Stimulated activated CD4-positive, alpha-beta T cell treated with anti-CD3 and anti-CD28 coated beads, Interleukin-2, amount 100 ng/mL, for 24 hours (primary cell): Measurements from ENCODE around the gene ADCYAP1R1.

ENCODE experiments used
- DNase-seq, 2 donors: peaks; one replicate each; pipeline ENCODE4 v3.0.0-alpha.2; 2020

ADCYAP1R1 gene

GRCh38 chr7:31051598-31052486 is at the start of gene ADCYAP1R1:
Gene ADCYAP1R1 (plus strand): TSS chr7:31052308. CDS start chr7:31063265, 10,957 bp downstream.
- no peak for DNase-seq

GRCh38 chr7:31003097-31003496 is 49.0 kb upstream of the ADCYAP1R1 start:
- DNase-seq: no peak

DNA sequence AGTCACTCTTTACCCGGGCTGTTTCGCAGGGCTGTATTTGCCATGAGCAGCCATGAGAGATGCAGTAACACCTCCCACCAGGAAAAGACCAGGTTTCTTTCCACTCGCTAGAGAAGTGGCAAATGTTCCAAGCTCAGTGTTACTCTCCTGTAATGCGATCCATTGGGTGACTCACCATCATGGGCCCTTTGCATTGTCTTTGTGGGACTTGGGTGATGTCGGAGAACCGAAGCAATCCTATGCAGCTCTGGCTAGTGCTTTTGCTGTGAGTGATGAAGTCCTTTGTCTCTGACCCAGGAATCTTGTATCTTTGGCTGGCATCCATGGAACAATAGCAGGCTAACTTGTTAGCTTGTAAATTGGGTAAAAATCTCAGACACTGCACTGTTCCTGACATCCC is 48.4 kb upstream of the ADCYAP1R1 start:
- DNase-seq: no peak

DNA sequence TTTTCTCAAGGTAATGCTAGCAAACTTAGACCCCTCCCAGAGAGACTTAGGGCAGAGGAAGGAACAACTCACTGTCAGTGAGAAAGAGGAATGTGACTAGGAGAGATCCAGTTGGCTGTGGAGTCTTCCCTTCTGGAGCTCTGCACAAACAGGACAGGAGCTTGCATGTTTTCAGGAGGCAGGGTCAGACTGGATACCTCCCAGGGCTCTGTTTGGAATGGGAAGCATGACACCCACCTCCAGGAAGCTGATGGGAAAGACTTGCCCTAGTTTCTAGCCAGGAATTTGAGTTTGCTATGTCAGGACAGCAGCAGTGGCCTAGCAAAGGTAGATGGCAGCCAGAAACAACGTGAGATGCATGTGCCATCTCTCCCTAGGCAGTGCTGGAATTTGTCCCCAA is 47.7 kb upstream of the ADCYAP1R1 start:
- no peak for DNase-seq

DNA sequence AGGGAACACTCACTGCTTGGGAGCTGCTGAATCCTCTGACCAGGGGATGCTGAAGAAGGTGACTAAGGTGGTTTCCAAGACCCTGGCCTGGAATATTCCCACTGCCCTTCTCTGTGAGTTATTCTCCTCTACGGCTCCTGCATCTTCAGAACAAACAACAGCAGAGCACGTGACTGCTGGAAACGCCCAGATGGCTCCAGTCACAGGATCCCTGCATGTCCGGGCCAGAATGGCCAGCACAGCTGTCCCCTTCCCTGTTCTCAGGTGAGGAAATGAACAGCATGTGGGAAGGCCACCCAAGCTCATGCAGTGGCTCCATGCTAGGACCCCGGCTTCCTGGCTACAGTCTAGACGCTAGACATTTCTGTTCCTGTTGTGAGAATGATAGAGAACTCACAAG is 45.3 kb upstream of the ADCYAP1R1 start:
- no peak for DNase-seq

DNA sequence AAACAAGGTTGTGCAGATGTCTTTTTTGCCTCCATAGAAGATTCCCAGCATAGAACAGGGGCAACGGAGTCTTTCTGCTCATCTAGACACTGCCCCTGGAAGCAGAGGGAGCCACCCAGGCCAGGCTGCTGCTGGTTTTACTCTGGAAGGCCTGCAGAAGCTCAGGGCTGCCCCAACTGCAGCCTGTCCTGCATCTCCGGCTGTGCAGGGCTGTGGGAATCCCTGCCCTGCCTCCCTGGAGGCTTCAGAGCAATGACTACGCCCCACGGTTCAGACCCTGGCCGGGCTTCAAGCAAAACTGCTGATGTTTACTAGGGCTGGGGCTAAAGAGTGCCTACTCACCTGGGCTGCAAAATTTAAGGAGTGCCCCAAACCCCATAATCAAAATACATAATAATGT is 44.5 kb upstream of the ADCYAP1R1 start:
- DNase-seq: no peak

DNA sequence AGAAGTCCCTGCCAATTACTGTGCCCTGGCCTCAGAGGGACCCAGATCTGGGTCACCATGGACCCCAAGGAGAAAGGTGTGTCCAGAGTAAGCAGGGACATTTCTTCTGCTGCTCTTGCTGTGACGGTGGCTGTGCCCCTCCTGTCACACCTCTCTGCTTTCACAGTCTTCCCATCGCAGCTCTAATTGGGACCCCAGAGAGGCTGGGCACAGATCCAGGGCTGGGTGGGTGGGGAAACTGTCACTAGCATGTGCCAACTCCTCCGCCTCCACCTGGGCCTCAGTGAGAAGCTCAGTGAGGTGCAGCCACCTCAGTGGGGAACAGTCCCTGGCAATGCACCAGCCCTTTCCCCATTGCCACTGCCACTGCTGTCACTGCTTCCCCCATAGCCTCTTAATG is 37.3 kb upstream of the ADCYAP1R1 start:
- no peak for DNase-seq

GRCh38 chr7:31017032-31017675 is 35.0 kb upstream of the ADCYAP1R1 start:
- DNase-seq: no peak

- no peak for DNase-seq
Measured at GRCh38 chr7:31017721-31018120, 34.4 kb upstream of the ADCYAP1R1 start.

DNA sequence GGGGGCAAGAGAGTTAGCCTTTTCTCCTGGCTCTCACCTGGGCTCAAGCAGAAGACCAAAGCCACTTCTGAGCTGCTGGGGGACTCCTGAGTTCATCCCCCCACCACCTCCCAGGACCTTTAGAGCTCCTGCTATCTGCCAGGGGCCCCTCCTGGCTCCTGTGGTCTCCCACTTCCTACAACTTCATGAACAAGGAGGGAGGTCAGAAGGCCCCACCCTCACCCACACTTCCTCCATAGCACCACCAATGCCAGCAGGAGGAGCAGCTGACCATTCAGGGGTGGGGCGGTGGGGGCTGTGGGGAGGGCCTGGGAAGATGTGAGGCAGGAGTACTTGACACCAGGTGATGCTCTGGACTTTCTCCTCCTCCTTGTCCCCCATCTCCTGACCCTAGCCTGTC is 32.6 kb upstream of the ADCYAP1R1 start:
- DNase-seq: no peak

GRCh38 chr7:31020161-31020560 is 31.9 kb upstream of the ADCYAP1R1 start:
- no peak for DNase-seq

GRCh38 chr7:31020652-31021051 is 31.5 kb upstream of the ADCYAP1R1 start:
- DNase-seq: no peak

- DNase-seq: no peak
Measured at GRCh38 chr7:31022117-31022516, 30.0 kb upstream of the ADCYAP1R1 start.

DNA sequence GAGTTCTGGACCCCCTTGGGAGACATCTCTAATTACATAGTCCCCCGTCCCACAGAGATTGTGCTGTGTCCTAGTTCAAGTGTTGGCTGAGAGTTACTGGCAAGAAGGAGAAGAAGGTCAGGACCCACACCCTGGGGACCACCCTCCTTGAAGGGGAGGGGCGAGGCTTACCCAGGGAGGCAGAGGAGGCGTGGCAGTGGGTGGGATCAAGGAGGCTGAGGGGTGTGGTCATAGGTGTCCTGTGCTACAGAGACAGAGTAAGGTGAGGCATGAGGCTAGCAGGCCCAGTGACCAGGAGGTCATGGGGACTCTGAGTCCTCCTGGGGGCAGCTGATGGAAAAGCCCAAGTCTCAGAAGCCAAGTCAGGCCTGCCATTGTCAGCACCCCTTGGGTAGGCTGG is 29.4 kb upstream of the ADCYAP1R1 start:
- DNase-seq: no peak

DNA sequence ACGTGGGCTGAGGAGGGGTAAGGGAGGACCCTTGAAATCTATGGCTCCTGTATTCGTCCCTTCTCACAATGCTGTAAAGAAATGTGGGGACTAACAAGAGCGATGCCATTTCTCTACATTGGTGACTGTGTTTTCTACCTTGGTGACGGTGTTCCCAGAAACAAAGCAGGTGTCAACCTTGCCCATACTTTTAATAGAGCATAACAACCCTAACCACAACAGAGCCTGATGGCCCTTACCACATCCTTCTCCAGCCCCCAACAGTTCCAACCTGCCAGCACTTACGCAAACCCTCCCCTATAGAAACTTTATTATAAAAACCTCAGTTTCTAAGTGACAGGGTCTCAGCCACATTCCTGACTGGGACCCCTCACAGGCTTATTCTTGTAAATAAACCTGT is 28.2 kb upstream of the ADCYAP1R1 start:
- DNase-seq: no peak

GRCh38 chr7:31027161-31027965 is 24.7 kb upstream of the ADCYAP1R1 start:
- DNase-seq: no peak

- DNase-seq: no peak
Measured at GRCh38 chr7:31028006-31028405, 24.1 kb upstream of the ADCYAP1R1 start.

DNA sequence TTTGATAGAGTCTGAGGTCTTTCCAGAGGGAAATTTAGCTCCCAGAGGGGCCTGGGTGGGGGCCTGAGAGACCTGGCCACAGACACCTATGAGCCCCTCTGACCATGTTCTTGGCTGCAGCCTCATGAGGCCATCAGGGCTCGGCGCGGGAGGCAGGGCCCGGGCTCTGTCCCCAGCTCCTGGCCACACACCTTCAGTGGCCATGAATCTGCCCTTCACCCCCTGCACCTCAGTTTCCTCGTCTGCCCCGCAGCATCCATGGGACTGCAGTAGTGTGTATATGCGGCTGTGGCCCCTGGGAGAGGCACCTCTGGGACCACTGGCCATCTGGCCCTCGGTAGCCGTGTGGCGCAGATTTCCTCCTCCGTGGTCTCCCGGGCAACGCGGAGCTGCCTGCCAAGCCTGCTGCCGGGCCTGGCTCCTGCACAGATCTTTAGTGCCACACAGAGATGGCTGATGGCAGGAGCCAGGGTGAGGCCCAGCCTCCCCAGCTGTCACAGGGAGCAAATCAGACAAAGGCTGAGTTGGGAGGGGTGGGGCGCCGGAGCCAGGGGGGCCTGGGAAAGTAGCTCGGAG is 23.6 kb upstream of the ADCYAP1R1 start:
- DNase-seq: no peak

GRCh38 chr7:31029251-31030042 is 22.7 kb upstream of the ADCYAP1R1 start:
- no peak for DNase-seq

DNA sequence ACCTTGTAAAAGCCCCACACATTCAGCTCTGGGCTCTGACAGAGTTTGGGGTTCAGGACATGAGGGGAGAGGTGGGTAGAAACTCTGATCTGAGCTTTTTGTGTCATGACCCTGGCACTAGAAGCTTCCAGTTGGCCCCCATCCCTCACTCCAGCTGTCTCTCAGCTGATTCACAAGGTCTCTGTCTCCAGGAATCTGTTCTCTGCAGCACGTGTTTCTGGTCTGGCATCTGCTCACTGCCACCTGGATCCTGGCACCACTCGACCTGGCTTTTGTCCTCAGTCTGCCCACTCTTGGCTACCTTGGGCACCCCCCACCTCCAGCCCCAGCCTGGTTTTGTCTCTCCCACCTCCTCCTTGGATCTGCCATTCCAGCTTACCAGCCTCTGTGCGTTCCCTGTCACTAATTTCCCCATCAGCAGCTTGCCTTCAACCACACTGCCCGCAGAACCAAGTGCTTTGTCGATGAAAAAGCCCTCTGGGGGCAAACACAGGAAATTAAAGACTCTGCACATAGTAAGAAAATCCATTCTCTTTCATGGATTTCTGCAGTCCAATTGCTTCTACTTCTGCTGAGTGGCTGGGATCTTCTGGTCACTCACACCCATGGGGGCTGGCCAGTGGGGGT is 18.3 kb upstream of the ADCYAP1R1 start:
- no peak for DNase-seq

GRCh38 chr7:31036924-31037323 is 15.2 kb upstream of the ADCYAP1R1 start:
- DNase-seq: no peak

DNA sequence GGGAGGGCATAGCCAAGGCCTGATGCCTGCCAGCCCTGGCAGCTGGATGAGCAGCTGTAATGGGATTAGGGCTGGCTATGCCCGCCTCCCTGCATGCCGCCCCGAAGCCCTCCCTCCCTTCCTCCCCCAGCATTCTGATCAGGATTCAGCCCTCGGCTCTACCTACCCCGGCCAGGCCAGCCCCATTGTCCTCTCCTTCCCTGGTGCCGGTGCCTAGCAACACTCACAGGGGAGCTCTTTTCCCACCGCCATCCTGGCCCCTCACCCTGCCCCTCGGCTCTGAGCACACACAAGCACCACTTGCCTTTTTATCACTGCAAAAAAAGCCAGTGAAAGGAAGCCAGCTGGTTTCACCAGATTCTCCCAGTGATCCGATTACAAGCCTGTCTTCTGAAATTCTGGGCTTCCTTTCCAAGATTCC is 9.0 kb upstream of the ADCYAP1R1 start:
- no peak for DNase-seq
